ENCODE data around the gene MAPK14. TPM values are rescaled to one million over a fixed set of nuclear protein-coding genes. Genes with fewer than 3 reads are reported as not detected.

MAPK14 gene
- total and polyA plus RNA-seq, 12 donors: 9.2 to 38.1 (median 29.3) TPM

- peaks cover 0 to 51% (median 0%) of the 10 kb centered on the region in 9 donors for H3K36me3 ChIP-seq
- ATAC-seq: peak in 1 of 8 donors; percentile 32
- H3K4me1 ChIP-seq: peaks cover 0 to 33% (median 18%) of the 10 kb centered on the region in 9 donors
- peaks cover 0 to 27% (median 10%) of the 10 kb centered on the region in 7 donors for H3K27me3 ChIP-seq
- no peak overlapping the region for H3K4me3 ChIP-seq
- no peak overlapping the region for H3K27ac ChIP-seq
- no peaks in the 10 kb centered on the region for H3K9me3 ChIP-seq
- intact Hi-C loops (cut with DNase I): loop anchor here in 1 of 10 donors (5.0 kb wide), 1 partner anchor 62 kb away; the partner anchor contains the start of gene BRPF3
- DNase-seq: no peak
- 90 to 92% methylated on average over 12 to 13 of the region's 13 CpGs for WGBS, 2 donors
- TF ChIP-seq CTCF (IDR thresholded peaks at IDR 0.05): no peak
Measured at GRCh38 chr6:36135053-36135731, 107.6 kb downstream of the MAPK14 start.

- peaks cover 0 to 23% (median 6%) of the 10 kb centered on the region in 7 donors for H3K27me3 ChIP-seq
- intact Hi-C loops (cut with DNase I): loop anchor here in 1 of 10 donors (5.0 kb wide), 1 partner anchor 61 kb away; the partner anchor contains the start of gene BRPF3
Measured at GRCh38 chr6:36136034-36136433, 108.4 kb downstream of the MAPK14 start.

GRCh38 chr6:36136551-36136950 is 108.9 kb downstream of the MAPK14 start:
- H3K36me3 ChIP-seq: peaks cover 0 to 52% (median 0%) of the 10 kb centered on the region in 9 donors
- H3K9me3 ChIP-seq: no peaks in the 10 kb centered on the region
- H3K27ac ChIP-seq: no peak overlapping the region
- no peak for ATAC-seq
- H3K27me3 ChIP-seq: peaks cover 0 to 23% (median under 1%) of the 10 kb centered on the region in 7 donors
- intact Hi-C loops (cut with DNase I): loop anchor here in 1 of 10 donors (5.0 kb wide), 1 partner anchor 61 kb away; the partner anchor contains the start of gene BRPF3
- WGBS, 2 donors: 95 to 97% methylated on average over 12 of the region's 12 CpGs
- H3K4me3 ChIP-seq: no peak overlapping the region
- no peak for DNase-seq
- no peak for TF ChIP-seq CTCF (IDR thresholded peaks at IDR 0.05)
- H3K4me1 ChIP-seq: peaks cover 0 to 29% (median 9%) of the 10 kb centered on the region in 9 donors

More at GRCh38 chr6:36136034-36136433, 108.4 kb downstream of the MAPK14 start:
- DNase-seq (no peak), ATAC-seq (no peak)
- 71 to 79% methylated on average over 2 of the region's 2 CpGs for WGBS, 2 donors
- TF ChIP-seq CTCF (IDR thresholded peaks at IDR 0.05): no peak
- H3K9me3 ChIP-seq: no peaks in the 10 kb centered on the region
- H3K4me3 ChIP-seq: no peak overlapping the region
- H3K4me1 ChIP-seq: peaks cover 0 to 33% (median 14%) of the 10 kb centered on the region in 9 donors
- no peak overlapping the region for H3K27ac ChIP-seq
- H3K36me3 ChIP-seq: peaks cover 0 to 52% (median 0%) of the 10 kb centered on the region in 9 donors

GRCh38 chr6:36138667-36139066 is 111.1 kb downstream of the MAPK14 start:
- no peak overlapping the region for H3K27ac ChIP-seq
- peaks cover 0 to 29% (median 6%) of the 10 kb centered on the region in 9 donors for H3K4me1 ChIP-seq
- peaks cover 0 to 50% (median 0%) of the 10 kb centered on the region in 9 donors for H3K36me3 ChIP-seq
- no peak for DNase-seq
- H3K4me3 ChIP-seq: no peak overlapping the region
- no peak for ATAC-seq
- no peaks in the 10 kb centered on the region for H3K9me3 ChIP-seq
- intact Hi-C loops (cut with DNase I): loop anchor here in 1 of 10 donors (5.0 kb wide), 1 partner anchor 59 kb away; the partner anchor contains the start of gene BRPF3
- peaks cover 0 to 17% (median 0%) of the 10 kb centered on the region in 7 donors for H3K27me3 ChIP-seq
- no peak for TF ChIP-seq CTCF (IDR thresholded peaks at IDR 0.05)
- 91 to 93% methylated on average over 15 of the region's 15 CpGs for WGBS, 2 donors
